GM11168 (cell line): ENCODE measurements around the gene DND1.
"Not testable (repeated sequence)": the region's sequence is repeated elsewhere in the genome, so short reads cannot be mapped to it uniquely, and the experiment has no call there.

Experiments
- in situ Hi-C: fragments of 300-500 bp; cut with MboI; formaldehyde crosslinking; loops from one replicate; pipeline ENCODE4 v1.12.0; 2022; ENCODE audit warnings: low sequenced_read_pairs; ENCODE audit not compliant: unreplicated experiment

The DND1 gene

DNA sequence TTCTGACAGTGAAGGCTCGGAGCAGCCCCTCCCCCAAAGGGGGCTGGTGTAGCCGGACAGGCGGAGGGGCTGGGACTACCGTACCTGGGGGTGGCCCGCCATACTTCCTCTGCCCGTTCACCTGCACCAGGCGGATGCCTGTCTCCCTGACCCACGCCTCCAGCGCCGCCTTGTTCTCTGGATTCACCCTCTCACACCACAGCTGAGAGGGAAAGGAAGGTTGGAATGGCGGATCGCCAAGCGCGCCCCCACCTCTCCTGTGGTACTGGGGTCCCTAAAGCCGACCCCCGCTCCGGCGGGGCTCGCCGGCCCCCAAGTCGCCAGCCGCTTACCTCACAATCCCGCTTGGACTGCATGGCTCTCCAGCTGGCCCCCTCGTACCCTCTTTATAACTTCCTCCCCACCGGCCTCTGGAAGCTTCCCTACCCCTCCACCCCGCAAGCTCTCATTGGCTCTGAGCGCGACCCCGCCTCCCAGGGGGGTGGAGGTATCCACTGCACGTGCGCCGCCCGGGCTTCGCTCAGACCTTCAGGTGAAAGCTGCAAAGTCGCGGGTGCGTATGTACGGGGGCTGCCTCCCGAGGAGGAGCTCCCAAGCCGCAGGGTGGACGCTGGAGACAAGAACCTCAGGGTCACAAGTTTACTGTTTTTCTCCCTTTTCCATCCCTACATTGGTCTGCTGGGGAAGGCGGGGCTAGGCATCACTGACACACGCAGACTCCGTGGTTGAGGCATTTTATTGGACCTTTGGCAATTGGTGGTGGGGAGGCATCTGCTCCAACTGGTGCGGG lies at the start of gene DND1:
TSS of gene DND1 (minus strand) at position 390 of the 790 bp plus-strand sequence. CDS start at position 356, 34 bp downstream.
- in situ Hi-C loops = no loop called here

DNA sequence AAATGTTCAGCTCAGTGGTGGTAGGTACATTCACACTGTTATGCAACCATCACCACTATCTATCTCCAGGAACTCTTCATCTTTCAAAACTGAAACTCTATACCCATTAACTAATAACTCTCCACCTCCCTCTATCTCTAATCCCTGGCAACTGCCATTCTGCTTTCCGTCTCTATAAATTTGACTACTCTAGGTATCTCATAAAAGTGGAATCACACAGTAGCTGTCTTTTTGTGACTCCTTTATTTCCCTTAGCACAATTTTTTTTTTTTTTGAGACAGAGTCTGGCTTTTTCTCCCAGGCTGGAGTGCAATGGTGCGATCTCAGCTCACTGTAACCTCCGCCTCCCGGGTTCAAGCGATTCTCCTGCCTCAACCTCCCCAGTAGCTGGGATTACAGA lies 48.0 kb upstream of the DND1 start:
- in situ Hi-C loops = not testable (repeated sequence)

DNA sequence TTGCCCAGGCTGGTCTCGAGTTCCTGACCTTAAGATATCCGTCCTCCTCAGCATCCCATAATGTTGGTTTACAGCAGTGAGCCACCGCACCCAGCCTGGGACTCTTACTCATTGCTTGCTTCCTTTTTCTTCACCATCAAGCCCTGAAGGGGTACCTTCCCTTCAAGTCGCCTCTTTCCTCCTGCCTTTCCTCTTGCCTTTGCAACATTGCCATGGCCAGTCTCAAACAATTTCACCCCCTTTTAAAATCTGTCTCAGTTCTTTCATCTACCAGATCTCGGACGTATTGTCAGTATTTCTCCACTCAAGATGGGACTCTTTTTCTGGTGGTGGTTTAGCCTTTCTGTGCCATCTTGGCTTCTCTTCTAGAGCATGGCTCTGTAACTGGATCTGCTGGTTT lies 47.4 kb upstream of the DND1 start:
- in situ Hi-C loops = not testable (repeated sequence)

DNA sequence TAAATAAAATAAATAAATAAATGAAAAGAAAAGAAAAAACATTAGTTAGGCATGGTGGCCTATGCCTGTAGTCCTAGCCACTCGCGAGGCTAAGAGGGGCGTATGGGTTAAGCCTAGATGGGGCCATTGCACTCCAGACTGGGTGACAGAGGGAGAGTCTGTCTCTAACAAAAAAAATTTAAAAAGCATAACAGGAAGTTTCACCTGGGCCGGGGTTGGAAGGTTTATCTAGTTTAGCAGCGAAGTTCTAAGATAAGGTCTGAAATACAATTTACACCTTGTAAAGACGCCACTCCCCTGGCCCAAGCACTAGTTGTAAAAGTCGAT lies 44.9 kb upstream of the DND1 start:
- in situ Hi-C loops = loop anchor here (10.0 kb wide), 1 partner anchor 353 kb away; the partner anchor contains the start of gene SLC4A9

DNA sequence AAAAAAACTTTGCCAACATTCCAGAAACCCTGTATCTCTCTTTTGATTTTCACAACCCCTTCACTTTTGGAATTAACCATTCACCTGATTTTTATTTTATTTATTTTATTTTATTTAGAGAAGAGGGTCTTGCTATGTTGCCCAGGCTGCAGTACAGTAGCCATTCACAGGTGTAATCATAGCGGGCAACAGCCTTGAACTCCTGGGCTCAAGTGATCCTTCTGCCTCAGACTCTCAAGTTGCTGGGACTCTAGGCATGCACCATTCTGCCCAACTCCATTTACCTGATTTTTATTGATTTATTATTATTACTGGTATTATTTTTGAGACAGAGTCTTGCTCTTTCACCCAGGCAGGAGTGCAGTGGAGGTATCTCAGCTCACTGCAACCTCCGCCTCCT lies 42.9 kb upstream of the DND1 start:
- in situ Hi-C loops = loop anchor here (10.0 kb wide), 1 partner anchor 351 kb away; the partner anchor contains the start of gene SLC4A9

DNA sequence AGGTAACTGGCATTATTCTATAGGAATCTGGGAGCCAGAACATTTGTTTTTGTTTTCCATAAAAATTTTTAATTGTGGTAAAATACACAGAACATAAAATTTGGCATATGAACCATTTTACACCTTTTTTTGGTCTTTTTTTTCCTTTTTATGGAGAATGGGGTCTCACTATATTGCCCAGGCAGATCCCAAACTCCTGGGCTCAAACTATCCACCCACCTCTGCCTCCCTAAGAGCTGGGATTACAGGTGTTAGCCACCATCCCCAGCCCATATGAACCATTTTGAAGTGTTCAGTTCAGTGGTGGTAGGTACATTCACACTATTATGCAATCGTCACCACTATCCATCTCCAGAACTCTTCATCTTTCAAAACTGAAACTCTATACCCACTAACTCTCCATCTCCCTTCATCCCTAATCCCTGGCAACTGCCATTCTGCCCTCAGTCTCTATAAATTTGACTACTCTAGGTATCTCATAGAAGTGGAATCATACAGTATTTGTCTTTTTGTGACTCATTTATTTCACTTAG lies 40.3 kb upstream of the DND1 start:
- in situ Hi-C loops = loop anchor here (10.0 kb wide), 1 partner anchor 349 kb away; the partner anchor contains the start of gene SLC4A9

DNA sequence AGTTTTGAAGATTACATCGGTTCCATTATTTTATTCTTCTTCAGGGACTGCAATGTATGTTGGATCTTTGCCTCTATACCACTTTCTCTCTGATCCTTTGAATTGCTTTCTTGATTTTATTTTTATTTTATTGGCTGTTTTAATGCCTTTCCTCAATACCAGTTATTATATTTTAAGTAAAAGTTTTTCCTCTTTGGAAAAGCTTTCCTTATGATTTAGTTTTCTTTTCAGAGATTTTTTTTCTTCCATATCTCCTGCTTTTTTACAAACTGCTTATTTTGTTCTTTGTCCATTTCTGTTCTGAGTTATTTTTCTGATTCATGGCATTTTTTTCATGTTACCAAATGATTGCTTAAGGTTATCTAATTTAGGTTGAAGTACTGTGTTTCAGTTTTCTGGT lies 38.4 kb upstream of the DND1 start:
- in situ Hi-C loops = loop anchor here (10.0 kb wide), 1 partner anchor 347 kb away; the partner anchor contains the start of gene SLC4A9

DNA sequence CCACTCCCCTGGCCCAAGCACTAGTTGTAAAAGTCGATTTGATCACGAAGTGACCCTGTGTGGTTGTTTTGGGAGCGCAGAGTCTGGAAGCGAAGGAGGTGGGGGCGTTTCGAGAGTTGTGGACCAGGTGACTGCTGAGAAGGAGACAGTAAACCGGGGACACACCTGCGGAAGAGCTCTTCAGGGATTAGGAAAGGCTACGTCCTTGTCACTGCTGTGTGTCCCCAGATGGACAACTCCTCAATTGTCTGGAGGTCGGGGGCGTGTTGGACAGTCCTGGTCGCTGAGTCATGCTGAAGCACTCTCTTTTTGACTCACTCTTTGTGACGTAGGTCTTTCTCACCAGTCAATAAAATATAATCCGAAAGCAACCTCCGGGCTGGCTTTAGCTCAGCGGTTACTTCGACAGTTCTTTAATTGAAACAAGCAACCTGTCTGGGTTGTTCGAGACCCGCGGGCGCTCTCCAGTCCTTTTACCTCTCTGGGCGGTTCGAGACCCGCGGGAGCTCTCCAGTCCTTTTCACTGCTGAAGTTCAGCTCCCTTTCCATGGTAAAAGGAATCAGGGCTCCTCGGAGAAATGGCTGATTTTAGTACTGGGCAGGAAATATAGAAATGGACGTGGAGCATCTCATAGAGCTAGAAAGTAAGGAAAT lies 37.6 kb upstream of the DND1 start:
- in situ Hi-C loops = loop anchor here (10.0 kb wide), 1 partner anchor 346 kb away; the partner anchor contains the start of gene SLC4A9

DNA sequence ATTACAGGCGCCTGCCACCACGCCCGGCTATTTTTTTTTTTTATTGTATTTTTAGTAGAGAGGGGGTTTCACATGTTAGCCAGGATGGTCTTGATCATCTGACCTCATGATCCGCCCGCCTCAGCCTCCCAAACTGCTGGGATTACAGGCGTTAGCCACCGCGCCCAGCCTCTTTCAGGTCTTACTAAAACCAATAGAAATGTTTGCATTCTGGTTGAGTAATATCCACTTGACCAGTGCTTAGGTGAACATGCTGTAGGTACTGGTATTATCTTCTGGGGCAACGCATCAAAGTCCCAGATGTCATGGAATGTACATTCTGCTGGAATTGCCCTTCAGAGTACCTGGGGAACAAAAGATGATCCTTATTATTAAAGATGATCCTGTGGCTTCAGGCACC lies 35.4 kb upstream of the DND1 start:
- in situ Hi-C loops = not testable (repeated sequence)

DNA sequence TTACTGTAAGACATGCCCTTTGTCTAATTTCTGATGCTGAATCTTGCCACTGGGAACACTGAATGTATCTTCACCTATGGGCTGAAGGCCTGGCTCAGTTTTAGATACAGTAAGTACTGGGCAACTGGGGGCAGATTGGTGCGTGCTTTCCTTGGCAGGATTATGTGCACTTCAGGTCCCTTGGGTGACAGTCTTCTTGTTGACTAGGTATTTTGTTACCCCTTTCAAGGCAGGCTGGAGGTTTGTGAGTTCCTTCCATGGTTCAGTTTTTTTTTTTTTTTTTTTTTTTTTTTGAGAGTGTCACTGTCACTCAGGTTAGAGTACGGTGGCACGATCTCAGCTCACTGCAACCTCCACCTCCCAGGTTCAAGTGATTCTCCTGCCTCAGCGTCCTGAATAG lies 34.4 kb upstream of the DND1 start:
- in situ Hi-C loops = no loop called here

DNA sequence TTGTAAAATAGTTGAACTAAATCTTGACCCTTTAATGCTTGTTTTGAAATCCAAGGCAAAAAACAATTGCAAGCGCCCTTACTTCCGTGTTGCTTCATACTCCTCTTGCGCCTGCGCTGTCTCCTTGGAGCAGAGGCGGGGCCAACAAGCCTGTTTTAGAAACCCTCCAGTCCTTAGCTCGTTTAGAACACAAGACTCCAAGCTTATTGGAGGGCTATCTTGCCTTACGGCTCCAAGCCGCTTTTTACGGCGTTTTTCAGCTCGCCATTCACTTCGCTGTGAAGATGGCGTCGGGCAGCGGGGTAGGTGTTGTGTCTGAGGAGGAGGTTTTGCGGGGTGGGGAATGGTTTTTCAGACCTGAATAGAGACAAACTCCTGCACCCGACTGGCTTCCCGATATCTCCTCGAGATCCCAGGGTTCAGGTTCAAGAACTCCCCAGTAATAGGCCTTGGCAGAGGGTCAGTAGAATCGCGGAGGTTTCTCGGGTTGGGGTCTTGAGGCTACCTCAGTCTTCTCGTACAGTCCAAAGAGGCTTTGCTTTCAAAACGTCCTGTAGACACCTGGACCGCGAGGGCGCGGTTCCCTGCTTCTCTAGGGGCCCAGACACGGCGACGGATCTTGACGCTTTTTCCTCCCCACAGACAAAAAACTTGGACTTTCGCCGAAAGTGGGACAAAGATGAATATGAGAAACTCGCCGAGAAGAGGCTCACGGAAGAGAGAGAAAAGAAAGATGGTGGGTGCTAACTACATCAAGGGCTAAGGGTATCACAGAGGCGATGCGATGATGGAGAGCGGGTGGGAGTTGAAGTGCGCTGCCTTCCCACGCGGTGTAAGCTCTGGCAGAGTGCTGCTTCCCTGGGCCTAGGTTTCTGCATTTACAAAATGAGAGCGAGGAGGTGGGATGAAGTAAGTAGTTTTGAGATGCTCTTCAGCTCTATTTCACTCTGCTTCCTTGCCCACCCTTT lies 27.1 kb upstream of the DND1 start, which contains the start of gene ZMAT2:
TSS of gene ZMAT2 (plus strand) at position 271 of the 968 bp plus-strand sequence. CDS start at position 285, 14 bp downstream.
- in situ Hi-C loops = no loop called here

DNA sequence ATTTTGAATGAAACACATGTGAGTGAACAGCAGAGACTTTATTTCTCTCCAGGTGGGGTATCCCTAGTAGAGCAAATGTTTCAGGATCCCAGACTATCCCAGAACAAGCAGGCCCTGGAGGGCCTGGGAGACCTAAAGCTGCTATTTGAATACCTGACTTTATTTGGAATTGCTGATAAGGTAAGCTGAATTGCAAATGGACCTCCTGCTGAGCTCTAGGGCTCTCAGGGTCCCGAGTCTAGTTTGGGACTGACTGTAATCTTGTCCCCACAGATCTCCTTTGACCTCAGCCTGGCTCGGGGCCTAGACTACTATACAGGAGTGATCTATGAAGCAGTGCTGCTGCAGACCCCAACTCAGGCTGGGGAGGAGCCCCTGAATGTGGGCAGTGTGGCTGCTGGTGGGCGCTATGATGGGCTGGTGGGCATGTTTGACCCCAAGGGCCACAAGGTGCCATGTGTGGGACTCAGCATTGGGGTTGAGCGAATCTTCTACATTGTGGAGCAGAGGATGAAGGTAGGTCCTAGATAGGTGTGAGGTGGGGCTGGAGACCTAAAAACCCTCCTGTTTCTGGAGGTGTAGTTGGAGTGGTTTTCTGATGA lies 23.6 kb upstream of the DND1 start:
- in situ Hi-C loops = no loop called here

DNA sequence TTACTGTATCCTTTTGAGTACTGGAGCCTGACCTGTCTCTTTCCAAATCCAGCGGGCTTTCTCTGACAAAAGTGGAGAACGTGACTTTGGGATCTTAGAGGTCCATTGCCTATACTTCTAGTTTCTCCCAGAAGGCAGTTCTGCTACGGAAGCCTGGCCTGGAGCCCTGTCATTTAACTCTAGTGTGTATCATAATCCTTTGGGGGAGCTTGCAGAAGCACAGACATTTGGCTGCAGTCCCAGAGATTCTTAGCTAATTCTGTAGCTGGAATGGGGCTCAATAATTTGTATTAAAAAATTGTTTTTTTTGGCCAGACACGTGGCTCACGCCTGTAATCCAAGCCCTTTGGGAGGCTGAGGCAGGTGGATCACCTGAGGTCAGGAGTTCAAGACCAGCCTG lies 20.9 kb upstream of the DND1 start:
- in situ Hi-C loops = no loop called here

DNA sequence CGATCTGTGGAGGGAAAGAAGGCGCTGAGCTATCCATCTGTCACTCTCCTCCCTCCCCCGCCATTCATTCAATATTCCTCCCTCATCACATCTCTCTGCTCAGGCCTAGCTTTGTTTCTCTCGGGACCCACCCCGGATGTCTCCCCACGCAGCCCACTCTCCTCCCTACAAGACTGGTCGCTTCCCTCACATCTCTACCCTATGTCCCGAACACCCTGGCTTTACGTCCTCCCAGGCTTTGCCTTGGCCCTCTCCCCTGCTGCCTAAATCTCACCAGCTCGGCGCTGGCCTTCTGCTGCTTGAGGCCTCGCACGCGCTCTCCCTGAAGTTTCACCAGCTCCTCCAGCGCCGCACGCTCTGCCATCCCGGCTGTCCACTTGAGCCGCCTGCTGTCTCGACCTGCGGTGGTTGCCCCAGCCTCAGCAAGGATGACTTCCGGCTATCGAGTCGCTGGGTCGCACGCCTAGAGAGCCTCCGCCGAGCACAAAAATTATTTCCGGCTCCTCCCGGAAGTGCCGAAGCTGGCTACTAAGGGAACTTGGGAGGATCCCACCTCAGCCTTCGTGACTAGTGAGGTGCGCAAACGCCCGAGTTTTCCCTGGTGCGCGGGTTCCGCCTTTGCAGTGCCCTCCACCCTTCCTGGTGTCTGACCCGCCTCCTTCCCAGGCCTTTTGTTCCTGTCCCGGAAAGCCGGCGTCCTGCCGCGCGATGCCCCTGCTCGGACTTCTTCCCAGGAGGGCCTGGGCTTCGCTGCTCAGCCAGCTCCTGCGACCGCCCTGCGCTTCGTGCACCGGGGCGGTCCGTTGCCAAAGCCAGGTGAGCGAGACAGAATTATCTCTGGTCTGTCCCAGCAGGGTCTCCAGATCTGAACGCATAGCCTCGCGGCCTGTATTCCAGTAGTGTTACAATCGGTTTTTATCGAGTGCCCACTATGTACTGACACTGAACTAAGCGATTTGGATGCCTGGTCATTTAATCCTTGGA lies 17.9 kb upstream of the DND1 start, which contains the start of the genes HARS1 and HARS2:
TSS of gene HARS1 (minus strand) at position 430 of the 984 bp plus-strand sequence. CDS start at position 364, 66 bp downstream.
TSS of gene HARS2 (plus strand) at position 515 of the 984 bp plus-strand sequence. CDS start at position 709, 194 bp downstream.
- in situ Hi-C loops = no loop called here

DNA sequence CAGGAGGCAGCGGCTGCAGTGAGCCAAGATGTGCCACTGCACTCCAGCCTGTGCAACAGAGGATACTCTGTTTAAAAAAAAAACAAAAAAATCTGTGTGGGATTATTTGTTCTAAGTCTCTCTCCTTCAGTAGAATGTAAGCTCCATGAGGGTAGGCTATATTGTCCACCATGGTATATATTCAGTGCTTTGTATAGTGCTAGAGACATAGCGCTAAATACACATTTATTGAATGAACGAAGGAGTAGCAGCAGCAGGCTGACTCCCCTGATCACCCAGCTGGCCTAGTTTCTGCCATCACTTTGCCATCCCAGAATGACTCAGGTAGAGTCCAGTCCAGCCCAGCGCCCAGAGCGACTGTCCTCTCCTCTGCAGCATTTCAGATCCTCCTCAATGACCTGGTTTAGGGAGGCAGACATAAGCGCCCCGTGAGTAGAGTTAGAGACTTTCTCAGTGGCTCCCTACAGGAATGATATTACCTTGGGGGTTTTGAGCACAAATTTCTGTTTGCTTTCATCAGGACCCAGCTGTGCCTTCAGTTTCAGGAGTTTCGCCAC lies 17.1 kb upstream of the DND1 start:
- in situ Hi-C loops = no loop called here

DNA sequence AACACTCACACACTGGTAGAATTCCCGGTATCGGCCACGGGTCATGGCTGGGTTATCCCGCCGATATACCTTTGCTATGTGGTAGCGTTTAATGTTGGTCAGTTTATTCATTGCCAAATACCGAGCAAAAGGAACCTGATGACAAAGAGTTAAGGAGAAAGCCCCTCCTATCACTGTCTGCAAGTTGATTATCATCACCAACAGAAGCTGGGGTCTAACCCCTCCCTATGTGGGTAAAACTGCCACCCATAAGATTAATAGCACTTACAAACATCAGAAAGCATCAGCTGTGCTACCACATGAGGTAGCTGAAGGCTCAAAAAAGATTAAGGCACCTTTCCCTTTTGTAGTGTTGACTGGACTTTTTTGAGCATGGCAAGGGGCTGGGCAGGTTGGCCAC lies 5.6 kb upstream of the DND1 start:
- in situ Hi-C loops = no loop called here

DNA sequence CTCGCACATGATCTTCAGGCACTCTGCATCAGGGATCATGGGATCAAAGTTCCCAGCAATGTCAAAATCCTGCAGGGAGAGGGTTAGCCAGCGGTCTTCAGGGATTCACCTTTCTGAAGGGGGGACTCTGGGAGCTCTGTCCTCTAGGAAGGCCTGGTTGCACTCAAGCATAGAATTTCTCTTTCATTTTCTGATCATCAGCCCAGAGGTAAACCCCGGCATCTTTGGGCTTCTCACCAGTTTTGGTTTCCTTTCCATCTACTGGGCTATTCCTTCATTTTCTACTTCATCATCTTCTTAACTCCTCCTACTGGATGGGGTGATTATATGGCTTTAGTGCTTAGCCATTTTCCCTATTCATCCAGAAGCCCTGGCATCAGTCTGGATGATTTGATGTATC lies 4.6 kb upstream of the DND1 start:
- in situ Hi-C loops = no loop called here

DNA sequence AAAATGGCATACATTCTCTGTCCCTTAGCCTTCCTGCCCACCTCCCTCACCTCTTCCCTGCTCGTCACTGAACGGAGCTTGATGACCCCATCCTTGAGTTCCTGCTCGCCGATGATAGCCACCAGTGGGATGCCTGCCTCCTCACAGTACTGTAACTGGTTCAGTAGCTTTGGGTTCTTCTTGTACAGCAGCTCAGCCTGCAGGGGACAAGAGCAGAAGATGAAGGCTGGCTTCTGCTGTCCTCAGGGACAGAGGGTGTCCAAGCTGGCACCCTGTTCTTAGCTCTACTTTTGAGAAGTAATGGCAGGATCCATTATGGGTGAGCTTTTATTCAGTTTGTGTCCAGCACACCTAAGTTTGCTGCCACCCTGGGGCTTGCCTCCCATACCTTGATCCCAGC lies 1.3 kb upstream of the DND1 start:
- in situ Hi-C loops = no loop called here
